Stimulated activated CD4-positive, alpha-beta T cell treated with anti-CD3 and anti-CD28 coated beads, Interleukin-4, amount 100 ng/mL, for 4 hours (primary cell): ENCODE measurements around the gene PI4KB.

ENCODE experiments used
- DNase-seq, 2 experiments: peaks; one replicate each; pipeline ENCODE4 v3.0.0-alpha.2; 2020

PI4KB gene

DNA sequence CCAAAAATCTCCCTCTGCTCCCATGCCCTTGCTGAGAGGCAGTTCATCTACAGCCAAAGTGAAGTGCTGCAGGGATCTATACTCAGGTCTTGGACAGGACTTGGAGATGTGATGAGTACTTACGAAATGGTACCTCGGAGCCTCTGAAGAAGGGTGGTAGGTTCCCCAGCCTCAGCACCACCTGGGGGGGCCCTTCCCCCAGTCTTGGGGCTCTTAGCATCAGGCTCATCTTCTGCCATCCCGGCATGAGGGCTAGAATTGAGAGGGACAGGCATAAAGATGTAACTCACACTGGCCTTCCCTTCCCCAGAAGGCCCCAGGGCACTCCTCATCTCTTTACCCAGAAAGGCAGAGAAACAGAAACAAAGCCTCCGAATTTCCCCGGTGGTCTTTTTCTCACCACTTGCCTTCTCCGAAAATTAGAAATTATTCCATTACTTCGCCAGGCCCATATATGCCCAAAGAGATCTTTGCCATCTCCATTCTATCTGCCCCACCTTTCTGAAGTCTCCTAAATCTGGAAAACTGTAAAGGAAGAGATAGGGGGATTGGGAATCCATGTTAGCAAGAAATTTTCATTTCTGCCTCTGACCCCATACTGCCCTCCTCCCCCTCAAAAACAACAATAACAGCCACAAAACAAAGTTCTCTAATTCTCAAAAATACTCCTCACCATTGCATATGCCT, 19.0 kb upstream of the PI4KB start:
- DNase-seq, result no peak

DNA sequence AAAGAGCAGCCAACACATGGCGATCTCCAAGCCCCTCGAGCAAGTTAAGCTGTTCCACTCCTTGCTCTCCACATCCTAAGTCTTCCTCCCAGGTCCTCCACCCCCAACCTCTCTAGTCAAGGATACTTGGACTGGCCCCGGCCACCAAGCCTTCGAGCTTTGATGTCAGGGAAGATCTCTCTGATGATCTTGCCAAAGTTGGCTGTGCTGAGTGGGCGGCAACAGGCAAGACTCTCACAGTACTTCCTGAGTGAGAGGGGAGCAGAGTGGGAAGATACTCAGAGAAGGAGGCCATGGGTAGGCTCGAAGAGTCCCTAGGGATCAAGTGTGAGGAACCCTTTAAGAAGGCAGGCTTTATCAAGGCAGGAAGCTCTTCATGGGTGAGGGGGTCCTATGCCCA, 17.1 kb upstream of the PI4KB start:
- DNase-seq, result no peak

DNA sequence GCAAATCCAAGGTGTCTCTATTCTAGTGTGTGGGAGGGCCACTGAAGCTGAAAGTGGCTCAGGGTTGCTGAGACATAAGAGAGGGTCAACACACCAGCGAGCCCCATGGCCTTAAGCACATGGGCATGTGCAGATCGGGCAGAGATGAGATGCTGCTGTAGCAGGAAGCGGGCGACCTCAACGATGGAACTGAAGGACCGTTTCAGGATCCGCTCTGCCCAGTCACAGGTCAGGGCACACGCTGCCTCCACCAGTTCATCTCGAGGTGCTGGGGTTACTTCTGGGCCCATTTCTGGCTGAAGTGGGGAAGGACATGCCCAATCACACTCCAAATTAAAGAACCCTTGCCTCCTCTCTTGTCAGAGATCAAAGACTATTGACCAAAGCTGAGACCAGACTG, 16.4 kb upstream of the PI4KB start:
- DNase-seq, result no peak

DNA sequence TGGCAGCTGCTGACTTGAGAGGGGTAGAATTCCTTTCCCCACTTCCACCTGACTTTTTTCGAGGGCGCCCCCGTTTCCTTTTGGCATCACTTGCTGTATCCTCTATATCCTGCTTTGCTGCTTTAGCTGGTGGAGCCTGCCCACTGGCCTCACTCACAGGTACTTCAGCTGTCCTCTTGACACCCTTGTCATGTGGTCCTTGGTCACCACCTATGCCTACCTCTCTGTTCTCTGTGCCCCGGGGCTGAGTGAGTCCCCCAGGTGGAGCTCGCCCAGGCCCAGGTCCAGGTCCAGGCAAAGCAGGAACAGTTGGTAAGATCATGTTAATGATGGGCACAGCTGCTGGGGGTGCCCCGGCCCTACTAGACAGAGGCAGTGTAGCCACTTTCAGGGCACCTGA, 15.4 kb upstream of the PI4KB start:
- no peak for DNase-seq

DNA sequence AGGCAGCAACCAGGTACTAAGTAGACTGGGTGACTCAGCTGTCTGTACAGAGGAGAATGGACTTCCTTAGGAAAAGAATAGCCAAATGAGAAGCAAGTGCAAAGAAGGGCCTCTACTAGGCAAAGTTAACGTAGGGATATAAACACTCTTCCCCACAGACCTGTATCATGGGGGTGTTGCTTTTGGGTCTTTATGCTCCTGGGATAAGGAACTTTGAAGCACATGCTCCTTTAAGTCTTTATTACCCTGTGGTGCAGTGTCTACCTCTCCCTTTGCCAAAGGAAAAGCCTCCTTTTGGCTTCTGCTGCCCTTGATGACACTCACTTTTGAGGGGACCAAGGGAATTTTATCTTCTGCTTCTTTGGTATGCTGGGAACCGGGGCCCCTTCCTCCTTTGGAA, 14.8 kb upstream of the PI4KB start:
- DNase-seq, result no peak

DNA sequence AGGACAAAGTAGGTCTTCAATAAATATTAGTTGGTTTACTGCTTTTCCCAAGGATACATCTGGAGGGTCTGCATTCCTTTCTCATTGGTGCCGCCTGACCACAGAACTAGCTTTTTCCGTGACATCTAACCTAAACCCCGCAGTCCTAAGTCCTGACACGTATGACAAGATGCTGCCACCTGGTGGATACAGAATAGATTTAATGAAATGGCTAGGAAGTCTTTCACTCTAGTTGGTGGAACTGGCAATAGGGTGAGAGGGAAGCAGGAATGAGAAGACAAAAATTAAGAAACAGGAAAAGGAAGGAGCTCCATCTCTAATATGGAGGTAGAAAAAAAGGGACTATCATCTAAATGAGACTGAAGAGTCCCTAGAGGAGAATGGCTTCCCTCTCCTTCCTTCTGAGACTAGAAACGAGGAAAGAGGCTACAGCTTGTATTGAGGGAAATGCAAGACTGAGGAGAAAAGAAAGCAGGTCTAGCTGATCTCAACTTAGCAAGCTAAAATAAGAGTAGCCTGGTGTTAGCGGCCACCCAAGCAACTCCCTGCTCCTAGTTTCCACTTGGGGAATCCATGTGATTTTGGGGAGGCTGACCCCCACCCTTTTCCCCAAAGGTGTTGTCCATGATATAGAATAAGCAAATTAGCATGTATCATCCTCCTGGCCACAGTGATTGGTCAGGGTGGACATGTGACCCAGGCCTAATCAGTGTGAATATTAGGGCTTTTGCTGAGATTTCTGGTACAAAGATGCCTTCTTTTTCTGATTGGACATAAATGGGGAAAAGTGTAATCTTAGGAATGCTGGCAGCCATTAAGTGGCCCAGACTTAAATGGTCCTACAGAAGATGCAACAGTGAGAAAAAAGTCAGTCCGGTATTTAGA, 13.9 kb upstream of the PI4KB start:
- DNase-seq, result peak; percentile 15 to 46

DNA sequence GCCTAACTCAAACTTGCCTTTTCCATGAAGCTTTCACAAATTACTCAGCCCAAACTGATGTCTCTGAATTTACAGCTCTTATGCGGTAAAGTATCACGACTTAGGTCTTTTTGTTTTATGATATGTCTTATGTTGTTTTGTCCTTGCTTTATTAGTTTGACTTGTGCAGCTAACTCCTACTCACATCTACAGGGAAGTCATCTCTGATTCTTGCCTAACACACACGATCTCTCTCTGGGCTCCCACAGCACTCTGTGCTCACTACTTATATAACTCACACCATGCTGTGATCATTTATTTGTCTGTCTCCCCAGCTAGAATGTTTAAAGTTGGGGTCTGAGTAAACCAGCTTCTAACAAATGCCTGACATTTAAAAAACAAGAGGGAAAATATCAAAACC, 9.3 kb upstream of the PI4KB start:
- no peak for DNase-seq

DNA sequence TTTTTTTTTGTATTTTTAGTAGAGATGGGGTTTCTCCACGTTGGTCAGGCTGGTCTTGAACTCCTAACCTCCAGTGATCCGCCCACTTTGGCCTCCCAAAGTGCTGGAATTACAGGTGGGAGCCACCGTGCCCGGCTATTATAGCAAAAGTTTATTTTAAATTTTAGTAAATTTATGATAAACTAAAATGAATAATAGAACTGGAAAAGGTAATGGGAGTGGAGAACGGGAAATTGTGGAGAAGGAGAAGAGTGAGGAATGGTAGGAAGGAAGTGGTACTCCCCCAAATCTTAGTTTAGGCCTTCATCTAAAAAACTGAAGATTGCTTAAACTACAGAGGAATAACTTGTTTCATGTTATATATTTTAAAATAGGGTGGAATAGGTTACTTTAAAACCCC, 7.6 kb upstream of the PI4KB start:
- DNase-seq, result no peak

DNA sequence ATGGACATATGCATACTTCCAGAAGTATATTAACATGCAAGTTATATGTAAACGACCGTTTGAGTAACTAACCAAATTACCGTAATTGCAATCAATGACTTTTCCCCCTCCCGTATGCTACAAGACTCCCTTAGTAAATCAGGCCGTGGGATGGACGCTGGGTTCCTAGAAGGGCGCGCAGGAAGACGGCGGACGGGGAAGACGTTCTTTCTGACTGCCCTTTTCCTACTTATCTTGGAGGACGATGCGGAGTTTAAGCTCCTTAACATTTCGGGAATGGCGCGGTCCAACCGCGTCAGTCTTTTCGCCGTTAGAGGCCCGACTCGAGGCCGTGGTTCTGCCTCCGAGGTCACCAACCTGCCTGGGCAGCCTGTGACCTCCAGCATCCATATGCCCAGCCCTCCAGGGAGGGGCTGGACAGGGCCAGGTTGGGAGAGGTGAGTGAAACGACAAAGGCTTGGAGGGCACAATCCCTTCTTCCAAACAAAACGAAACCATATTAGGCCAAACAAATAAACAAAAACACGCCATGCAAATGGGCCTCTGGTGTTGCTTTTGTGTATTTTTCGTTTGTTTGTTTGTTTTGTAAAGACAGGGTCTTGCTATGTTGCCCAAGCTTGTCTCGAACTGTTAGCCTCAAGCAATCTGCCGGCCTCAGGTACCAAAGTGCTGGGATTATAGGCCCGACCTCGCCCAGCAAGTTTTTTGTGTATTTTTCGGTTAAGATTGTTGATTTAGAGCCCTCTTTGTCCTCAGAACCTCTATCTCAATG, 873 bp upstream of the PI4KB start:
- DNase-seq, result no peak

DNA sequence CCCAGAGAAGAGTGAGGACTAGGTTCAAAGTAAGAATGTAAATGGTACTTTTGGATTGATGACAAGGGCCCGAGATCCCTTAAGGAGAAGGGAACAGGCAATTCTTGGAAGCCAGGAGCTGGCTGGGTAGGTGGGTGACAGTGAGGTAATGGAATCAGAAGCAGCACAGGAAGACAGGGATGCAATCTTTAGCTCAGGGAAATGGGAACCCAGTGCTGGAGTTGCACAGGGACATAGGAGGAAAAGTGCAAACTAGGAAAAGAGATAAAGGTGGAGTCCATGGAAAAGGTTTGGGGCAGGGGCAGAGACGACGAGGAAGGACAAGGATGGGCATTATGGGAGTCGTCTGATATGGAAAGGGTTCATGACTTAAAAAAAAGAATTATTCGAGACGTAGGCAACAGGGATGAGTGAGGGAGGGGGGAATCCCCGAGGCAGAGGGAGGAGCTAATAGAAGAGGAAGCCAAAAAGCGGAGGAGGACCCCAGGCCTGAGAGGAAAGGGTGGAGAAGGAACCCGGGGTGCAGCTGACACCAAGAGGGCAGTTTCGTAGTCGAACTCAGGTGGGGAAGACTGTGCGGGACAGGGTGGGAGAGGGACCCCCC, 495 bp downstream of the PI4KB start:
- DNase-seq, result peak; percentile 50 to 71

DNA sequence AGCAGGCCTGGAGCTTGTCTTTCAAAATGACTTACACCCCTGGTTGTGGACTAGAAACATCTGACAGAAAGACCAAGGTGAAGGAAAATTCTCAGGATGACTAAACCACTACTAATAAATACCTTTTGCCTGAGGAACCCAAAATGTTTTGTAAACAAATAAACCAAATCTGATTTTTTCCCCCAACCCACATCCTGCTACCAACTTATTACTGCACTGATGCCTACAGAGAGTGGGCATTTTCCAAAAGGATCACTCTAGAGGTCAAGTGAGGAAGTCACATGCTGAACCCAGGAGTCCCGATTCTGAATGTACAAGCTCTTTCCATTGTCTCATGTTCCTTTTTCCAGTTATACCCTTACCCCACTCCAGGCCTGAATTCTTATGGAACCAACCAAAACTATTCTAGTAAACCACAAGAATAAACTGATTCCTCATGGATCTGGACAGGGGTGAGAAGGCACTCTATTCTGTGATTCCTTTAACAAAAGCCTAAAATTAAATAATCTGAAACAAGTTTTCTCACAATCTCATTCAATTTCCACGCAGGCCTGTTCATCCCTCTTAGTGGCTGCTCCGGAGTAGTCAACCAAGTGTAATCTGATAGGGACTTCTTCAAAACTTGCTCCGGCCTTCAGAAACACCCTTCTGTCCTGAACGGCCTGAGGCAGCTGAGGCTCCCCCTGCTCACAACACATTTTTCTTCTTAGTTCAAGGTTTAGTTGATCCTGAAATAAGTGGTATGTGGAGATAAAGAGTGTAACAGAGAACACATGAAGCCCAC, 1.4 kb downstream of the PI4KB start:
- DNase-seq, result no peak

DNA sequence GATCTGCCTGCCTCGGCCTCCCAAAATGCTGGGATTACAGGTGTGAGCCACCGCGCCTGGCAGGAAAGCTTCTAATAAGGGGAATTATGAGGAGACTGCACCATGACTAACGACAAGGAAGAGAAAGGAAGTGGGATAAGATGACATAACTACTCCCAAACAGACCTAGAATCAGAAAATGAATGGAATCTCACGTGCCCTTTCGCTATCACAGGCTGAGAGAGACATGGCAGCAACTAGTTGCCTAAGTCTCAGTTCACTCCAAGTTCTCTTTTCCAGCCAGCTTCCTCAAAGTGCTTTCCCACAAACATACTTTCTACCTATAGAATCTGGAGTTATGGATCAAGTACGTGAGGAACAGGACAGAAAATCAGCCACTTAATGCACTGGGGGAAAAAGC, 2.0 kb downstream of the PI4KB start:
- DNase-seq, result no peak

DNA sequence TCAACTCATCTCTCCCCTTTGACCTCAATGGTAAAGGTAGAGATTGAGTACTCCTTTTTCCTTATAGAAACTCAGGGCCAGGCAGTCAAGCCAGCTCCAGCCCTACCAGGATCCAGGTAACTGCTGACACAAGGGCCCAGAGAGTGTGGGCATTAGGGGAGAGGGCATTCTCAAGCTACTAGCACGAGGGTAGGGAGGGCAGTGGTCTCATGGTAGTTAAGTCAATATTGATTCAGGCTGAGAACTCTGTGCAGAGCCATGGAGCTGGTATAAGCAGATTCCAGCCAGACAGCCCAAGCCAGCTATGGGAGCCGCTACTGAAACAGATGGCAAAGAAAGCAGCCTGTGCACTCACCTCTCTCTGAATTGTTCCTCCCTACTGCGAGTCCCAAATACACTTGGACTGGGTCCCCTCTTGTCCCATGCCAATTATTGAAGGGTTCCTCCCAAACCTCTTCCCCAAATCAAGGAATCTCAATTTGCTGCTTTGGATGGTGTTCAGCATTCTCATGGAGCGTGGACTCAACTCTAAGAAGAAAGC, 2.8 kb downstream of the PI4KB start:
- no peak for DNase-seq

DNA sequence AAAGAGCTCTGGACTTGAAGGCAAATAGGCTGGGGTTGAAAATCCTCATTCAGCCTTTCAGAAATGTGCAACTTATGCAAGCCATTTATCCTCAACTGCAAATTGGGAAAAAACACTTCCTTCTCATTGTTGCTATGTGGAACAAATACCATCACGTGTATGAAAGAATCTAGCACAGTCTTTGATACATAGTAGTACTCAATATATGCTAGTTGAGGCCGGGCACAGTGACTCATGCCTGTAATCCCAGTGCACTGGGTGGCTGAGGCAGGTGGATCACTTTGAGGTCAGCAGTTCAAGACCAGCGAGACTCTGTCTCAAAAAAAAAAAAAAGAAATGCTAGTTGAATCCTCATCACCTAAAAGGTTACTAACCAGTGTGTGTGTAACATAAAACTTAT, 8.2 kb downstream of the PI4KB start:
- no peak for DNase-seq

DNA sequence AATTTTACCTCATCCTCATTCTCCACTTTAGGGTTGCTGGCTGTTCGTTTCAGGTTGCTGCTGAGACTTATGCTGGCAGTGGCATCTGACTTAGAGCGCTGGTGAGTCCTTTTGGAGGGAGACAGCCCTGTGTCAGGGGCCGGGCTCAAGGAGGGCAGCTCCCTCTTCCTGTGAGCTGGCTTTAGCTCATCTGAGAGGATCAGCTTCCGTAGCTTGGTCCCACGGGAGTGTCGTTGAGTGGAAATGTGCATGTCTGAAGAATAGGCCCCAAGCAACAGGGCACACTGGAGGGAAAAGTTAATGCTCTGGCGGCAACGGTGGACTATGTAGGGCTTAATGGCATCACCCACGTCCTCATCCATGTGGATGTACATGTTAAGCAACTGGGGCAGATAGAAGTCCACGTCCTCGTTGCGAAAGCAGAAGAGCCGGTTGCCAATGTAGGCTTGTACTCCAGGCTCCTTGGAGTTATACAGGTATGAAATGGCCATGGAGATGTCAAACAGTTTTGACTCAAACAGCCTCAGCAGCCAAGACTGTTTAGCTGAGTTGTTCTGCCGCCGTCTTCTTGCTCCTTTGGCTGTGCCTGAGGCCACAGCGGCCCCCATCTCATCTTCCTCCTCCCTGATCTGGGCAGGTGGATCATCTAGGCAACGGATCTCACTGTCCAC, 11.5 kb downstream of the PI4KB start:
- DNase-seq, result no peak

DNA sequence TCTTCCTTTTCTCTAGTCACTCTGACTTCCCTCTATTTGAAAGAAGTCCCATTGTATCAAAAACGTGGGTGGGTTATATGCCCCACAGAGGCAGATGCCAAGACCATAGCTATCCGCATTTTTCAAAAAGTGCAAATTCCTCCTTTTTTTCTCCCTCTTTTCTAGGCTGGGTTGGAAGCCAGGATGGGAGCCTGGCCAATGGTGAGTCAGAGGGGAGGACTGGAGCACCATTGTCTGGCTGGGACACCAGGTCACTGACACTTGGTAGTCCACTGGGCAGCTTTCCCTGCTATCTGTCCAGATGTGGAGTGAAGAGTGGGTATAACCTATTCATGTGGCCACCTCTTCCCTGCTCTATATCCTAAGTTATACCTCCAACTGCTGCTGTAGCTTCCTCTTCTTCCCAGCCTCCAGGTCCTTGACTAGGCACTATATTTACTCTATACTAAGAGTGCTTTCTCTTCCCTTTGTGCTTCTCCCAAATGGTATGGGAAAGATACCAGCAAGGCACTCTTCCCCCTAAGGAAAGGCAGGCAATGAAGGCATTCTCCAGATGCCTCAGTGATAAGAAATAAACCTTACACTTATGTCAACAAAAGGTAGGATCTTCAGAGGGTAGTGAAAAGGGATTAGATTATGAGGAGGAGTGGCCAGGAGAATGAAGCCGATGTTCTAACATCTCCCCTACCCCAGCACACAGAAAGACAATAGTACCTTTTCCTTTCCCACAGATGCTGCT, 12.9 kb downstream of the PI4KB start:
- no peak for DNase-seq

DNA sequence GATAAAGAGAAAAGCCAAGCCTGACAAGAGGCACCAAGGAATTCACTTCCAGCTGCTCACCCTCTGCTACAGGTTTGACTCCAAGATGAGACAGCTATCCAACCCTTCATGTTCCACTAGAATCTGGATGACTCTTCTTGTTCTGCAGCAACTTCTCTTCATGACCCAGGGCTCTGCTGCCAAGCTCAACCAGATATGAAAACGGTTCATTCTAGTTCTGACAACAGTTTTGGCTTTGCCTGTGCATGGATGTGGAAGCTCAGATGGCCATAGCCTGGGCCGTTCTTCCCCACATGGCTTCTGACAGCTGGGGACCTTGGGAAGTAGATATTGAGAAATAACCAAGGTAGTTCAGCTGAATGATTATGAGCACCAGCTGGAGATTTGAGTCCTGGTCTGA, 13.7 kb downstream of the PI4KB start:
- no peak for DNase-seq

DNA sequence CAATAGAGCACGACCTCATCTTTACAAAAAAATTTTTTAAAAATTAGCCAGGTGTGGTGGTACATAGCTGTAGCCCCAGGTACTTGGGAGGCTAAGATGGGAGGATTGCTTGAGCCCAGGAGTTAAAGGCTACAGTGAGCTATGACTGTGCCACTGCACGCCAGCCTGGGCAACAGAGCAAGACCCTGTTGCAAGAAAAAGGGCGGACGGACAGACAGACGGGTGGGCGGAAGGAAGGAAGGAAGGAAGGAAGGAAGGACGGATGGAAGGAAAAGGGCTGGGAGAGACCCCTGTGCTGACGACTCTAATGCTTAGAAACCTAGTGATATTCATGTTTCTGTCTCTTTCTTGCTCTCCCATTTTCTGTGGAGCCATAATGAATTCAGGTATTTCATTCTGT, 14.4 kb downstream of the PI4KB start:
- no peak for DNase-seq

DNA sequence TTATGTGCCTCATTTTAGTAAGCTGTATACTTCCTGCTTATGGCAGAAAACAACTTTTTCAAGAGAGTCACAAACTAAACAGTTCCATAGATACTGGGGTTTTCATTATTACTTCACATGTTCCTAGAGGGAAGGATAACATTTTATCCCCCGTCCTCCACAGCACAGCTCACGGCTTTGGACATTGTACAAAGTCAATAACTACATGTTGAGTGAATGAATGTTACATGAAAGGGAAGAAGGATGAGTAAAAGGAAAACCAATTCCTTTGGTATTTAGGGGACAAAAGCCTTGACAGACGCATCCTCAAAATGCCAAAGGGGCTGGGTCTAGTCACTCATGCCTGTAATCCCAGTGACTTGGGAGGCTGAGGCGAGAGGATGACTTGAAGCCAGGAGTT, 14.8 kb downstream of the PI4KB start:
- no peak for DNase-seq

DNA sequence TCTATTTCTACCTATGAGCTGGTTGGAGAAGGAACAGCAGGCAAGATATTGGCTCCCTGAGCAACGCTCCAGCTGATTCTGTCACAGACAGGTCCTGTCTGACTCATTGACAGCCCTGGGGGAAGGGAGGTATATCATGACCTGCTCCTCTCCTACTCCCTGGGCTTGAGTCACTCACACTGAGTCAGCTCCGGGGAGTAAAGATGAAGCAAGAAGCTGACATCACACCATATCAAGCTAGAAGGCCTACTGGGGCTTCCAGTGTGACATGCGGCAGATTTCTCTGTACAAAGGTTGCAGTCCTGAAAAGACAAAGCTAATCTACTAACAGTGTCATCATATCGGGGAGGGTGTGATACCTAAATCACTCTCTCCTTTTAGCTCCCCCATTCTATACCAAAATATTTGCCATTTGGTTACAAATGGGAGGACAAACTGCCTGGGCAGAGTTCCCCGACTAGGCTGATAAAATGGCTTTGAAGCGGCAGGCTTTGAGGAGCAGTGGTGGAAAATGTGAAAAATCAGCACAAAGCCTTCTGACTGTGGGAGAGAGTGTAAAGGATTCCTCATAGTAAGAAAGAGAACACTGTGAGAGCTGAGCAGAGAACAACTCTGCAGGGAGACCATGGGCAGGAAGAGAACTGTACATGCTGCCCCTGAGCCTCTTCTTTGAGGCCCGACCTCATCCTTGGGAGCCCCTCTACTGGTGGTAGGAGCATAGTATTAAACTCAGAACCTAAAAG, 15.5 kb downstream of the PI4KB start:
- DNase-seq, result peak; percentile 66 to 93
